NCI-H2227 (cell line): ENCODE data around the gene OR10A7.
"Not testable (repeated sequence)": the region's sequence is repeated elsewhere in the genome, so short reads cannot be mapped to it uniquely, and the experiment has no call there.

Experiments
- DNase-seq: peaks from one replicate; lab custom pipeline; 2025; ENCODE audit not compliant: unreplicated experiment; lab: John Stamatoyannopoulos, UW

Gene OR10A7, protein sequence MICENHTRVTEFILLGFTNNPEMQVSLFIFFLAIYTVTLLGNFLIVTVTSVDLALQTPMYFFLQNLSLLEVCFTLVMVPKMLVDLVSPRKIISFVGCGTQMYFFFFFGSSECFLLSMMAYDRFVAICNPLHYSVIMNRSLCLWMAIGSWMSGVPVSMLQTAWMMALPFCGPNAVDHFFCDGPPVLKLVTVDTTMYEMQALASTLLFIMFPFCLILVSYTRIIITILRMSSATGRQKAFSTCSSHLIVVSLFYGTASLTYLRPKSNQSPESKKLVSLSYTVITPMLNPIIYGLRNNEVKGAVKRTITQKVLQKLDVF

GRCh38 chr12:55220725-55221124, at the start of gene OR10A7:
OR10A7 (plus strand) TSS chr12:55221025; CDS start chr12:55221025, 0 bp downstream.
- no peak for DNase-seq

DNA sequence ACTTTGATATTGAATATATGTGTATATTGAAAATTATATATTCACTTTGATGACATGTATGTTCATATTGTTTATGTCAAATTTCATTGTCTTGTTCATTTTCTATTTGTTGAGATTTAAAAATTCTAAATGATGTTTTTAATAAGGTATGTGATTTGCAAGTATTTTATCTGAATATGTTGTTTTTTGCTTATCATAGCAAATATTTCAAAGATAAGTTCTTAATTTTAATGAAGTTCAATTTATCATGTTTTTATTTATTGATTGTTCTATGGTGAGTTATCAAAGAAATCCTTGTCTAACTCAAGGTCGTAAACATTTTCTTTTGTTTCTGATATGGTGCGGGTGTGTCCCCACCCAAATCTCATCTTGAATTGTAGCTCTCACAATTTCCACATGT, 49.4 kb upstream of the OR10A7 start:
- DNase-seq = no peak

DNA sequence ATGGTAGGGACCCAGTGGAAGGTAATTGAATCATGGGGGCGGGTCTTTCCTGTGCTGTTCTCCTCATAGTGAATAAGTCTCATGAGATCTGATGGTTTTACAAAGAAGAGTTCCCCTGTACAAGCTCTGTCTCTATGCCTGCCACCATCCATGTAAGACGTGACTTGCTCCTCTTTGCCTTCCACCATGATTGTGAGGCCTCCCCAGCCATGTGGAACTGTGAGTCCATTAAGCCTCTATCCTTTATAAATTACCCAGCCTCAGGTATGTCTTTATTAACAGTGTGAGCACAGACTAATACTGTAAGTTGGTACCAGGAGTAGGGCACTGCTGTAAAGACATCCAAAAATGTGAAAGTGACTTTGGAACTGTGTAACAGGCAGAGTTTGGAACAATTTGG, 49.0 kb upstream of the OR10A7 start:
- not testable (repeated sequence) for DNase-seq

DNA sequence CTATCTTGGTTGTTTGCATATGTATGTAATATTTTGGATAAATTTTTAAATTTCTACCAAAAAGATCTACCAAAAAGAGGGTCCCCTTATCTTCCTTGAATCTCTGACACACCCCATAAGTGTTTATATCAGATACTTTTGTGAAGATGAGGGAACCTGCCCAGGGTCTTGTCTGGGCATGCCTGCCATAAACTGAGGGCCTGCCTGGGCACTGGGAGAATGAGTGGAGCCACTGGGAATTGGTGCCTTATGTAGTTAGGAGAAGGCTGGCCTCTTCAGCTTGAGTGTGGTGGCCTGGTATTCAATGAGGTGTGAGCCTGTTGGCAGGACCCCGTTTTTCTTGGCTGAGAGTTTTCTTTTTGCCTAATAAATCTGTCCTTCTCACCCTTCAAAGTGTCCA, 48.1 kb upstream of the OR10A7 start:
- DNase-seq = no peak

DNA sequence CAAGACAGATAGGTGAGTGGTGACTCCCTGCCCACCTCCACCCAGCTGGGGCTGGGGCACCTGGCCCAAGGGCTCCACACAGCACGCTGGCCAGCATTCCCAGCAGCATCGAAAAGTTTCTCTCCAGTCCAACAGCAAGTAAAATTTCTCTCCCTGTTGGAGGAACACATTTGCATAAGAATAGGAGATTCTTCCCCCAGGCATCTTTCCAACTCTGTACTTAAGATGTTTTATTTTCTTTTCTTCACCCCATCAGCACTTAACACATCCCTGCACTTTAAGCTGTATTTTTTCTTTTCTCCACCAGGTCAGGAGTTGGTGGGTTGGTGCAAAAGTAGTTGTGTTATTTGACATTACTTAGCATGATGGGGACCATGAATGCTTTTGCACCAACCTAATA, 47.4 kb upstream of the OR10A7 start:
- no peak for DNase-seq

DNA sequence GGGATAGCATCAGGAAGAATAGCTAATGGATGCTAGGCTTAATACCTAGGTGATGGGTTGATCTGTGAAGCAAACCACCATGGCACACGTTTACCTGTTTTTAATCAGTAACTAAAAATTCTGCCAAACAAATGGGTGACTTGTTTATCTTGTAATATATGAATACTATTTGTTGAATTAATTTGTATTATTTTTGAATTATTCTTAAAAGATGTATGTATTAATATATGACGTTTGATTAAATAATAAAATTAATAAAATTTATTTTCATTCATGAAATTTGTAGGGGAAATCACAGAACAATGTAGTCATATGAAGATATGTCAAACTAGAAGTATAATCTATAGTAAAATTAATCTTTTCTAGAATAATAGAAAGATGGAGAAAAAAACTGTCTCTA, 32.3 kb upstream of the OR10A7 start:
- DNase-seq = no peak

DNA sequence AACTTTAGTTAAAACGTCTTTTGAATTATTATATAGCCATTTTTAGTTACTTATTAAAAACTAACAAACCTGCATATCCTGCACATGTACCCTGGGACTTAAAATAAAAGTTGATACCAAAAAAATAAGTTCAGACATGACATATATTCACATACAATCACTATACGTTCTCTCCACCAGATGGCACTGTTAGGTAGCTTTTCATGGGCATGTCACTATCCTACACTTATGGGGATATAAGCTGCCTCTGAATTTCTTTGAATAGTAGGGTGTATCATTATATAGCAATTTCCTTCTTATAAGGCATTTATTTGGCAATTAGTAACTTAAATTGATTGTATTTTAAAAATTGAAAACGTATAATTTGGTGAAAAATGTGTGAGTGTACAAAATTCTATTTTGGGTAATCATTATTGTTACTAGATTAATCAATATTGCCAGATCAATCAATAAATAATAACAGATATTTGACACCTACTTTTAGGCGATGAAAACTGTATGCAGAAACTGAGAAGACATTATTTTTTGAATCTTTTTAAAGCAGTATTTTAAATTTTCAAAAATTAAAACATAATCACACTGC, 31.8 kb upstream of the OR10A7 start:
- DNase-seq = peak; percentile 46

- no peak for DNase-seq
Observed at GRCh38 chr12:55194382-55194781, 26.4 kb upstream of the OR10A7 start.

DNA sequence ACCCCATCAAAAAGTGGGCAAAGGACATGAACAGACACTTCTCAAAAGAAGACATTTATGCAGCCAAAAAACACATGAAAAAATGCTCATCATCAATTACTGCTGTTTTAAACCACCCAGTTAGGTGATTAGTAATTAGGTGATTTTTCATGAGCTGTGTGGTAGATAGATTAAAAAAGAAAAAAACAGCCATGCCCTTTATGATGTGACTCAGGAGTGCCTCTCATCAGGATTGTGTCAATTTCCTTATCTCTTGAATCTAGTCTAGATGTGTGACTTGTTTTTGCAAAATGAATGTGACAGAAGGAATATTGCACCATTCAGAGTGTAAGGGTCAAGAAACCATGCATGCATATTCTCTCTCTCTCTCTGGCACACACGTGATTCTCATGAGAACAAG, 5.7 kb downstream of the OR10A7 start:
- no peak for DNase-seq

DNA sequence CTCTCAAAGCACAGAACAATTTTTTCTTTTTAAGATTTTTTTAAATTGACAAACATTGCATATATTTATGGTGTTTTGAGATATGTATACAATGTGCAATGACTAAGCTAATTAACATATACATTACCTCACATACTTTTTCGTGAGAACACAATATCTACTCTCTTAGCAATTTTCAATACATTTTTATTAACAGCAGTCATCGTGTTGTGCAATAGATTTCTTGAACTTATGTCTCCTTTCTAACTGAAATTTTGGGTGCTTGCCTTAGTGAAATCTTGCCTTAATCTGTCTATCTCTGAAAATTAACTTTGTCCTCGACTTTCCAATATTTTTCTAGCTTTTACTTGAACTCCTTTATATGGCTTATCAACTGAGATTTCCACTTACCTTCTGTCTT, 6.8 kb downstream of the OR10A7 start:
- no peak for DNase-seq

DNA sequence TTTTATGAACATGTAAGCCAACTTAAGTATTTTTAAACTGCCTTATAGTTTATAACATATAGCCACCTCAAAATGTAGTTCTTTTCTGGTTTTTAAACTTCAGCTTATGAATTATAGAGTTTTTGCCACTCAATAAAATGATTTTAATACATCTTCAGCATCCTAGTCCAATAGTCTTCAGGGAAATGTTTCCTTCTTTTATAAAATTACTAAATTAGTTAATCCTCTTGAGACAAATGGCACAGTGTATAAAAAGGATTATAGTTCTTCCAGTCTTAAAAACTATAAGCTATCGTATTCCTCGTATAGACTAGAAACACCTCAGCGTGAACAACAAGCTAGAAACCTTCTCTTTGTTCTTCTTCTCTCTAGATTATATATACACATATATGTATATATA, 23.5 kb downstream of the OR10A7 start, which contains the start of gene OR6C74:
OR6C74 (plus strand) TSS at position 301 of the 400 bp plus-strand sequence. CDS start 2,679 bp downstream, outside the sequence.
- DNase-seq = no peak

DNA sequence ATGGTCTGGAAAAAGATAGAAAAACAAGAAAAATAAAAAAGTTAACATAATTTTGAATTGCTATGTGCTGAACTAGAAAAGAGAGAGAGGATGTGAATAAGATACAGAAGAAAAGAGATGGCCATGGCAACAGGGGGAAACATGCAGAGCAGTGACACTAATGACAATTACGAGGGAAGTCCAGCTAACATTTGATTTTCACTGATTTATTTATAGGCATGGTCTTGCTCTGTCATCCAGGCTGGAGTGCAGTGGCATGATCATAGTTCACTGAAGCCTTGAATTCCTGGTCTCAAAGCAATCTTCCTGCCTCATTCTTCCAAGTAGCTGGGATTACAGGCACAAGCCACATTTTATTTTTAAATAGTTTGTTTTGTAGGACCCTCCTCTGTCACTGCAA, 25.3 kb downstream of the OR10A7 start:
- no peak for DNase-seq

DNA sequence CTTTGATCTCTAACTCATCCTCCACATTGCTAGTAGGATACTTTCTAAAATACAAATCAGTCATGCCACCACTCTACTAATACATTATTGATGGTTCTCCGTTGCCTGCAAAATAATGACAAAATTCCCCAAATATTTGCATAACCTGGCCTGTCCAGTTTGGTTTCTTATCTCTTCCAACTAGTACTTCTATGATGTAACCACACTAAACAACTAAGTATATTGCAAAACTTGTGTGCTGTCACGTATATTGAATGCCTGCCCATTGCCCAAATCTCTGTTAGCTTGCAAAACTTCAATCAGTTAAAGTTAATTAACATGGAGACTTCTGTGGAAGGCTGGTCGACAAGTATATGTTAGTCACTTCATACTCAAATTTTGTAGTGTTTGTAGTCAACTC, 30.1 kb downstream of the OR10A7 start:
- no peak for DNase-seq

- no peak for DNase-seq
Observed at GRCh38 chr12:55253281-55253680, 32.5 kb downstream of the OR10A7 start.

- no peak for DNase-seq
Observed at GRCh38 chr12:55256831-55257230, 36.0 kb downstream of the OR10A7 start.

GRCh38 chr12:55258303-55258702, 37.5 kb downstream of the OR10A7 start:
- DNase-seq = no peak
